Panc1 (cell line): ENCODE measurements around the gene KLF2. TPM values are rescaled to one million over a fixed set of nuclear protein-coding genes. Genes with fewer than 3 reads are reported as not detected.
A peak's percentile ranks its signal among the peaks of the same experiment; 100 is the strongest.

Experiments
- ATAC-seq: fragments of 200-7000 bp; cut with Tn5 transposase; 2 replicates; pipeline ENCODE4 v1.9.1; 2020; ENCODE audit warnings: mild to moderate bottlenecking, moderate library complexity
- BruUV-seq: library from RNA; stranded (reverse); fragments of 400-500 nt; replicated peaks from 2 replicates; lab custom pipeline; 2021; lab: Mats Ljungman, UMichigan
- CTCF ChIA-PET: fragments of 300-600 bp; sonication (Branson Sonifier 250); formaldehyde crosslinking; loops from one replicate; lab custom pipeline; 2022; ENCODE audit warnings: antibody characterized with exemption; lab: Charles Lee
- POLR2A ChIA-PET: fragments of 300-600 bp; sonication (Branson Sonifier 250); formaldehyde crosslinking; loops from one replicate; lab custom pipeline; 2022; ENCODE audit warnings: antibody characterized with exemption; lab: Charles Lee
- DNase-seq: peaks from one replicate; pipeline ENCODE4 v3.0.0-alpha.2; 2010; ENCODE audit warnings: low read depth, low spot score
- H3K27ac ChIP-seq: 2 replicates; pipeline ENCODE4 v1.5.1; 2011; ENCODE audit warnings: mild to moderate bottlenecking, low read length, inconsistent platforms
- H3K27me3 ChIP-seq: fragments of 200-500 bp; sonication (Bioruptor generic); 2 replicates; pipeline ENCODE4 v1.6.0; 2014; ENCODE audit warnings: low read length, inconsistent platforms; ENCODE audit not compliant: control insufficient read depth, insufficient read depth
- H3K36me3 ChIP-seq: fragments of 200-500 bp; sonication (Bioruptor generic); 2 replicates; pipeline ENCODE4 v1.5.1; 2014; ENCODE audit warnings: inconsistent platforms, mild to moderate bottlenecking, low read length, moderate library complexity; ENCODE audit not compliant: control insufficient read depth, insufficient read depth
- H3K4me1 ChIP-seq: 2 replicates; pipeline ENCODE4 v1.5.1; 2011; ENCODE audit warnings: inconsistent platforms, mild to moderate bottlenecking, low read length, moderate library complexity; ENCODE audit not compliant: control insufficient read depth, insufficient read depth
- H3K4me3 ChIP-seq, 2 experiments: 2 replicates each; pipeline ENCODE4 v1.5.1; 2011 to 2012; ENCODE audit warnings: low read depth in 2 of 2, low read length in 2 of 2, mild to moderate bottlenecking in 2 of 2, inconsistent platforms in 1 of 2, moderate library complexity in 1 of 2
- H3K9me3 ChIP-seq: fragments of 200-500 bp; sonication (Bioruptor generic); 2 replicates; pipeline ENCODE4 v1.5.1; 2014; ENCODE audit warnings: low read depth, mild to moderate bottlenecking, inconsistent platforms, low read length, moderate library complexity; ENCODE audit not compliant: control insufficient read depth, insufficient read depth
- CTCF ChIP-seq: fragments of 450-650 bp; IDR thresholded peaks from 2 replicates; pipeline ENCODE4 v1.5.1; 2017; ENCODE audit warnings: mild to moderate bottlenecking
- POLR2AphosphoS5 ChIP-seq: IDR thresholded peaks from 2 replicates; pipeline ENCODE4 v1.6.1; 2012; ENCODE audit warnings: mild to moderate bottlenecking, low read depth, low read length, moderate library complexity
- REST ChIP-seq, 2 experiments: IDR thresholded peaks; 2 replicates each; pipeline ENCODE4 v1.6.1; 2011 to 2012; ENCODE audit warnings: low read depth in 2 of 2, control low read depth in 1 of 2, low read length in 1 of 2, mild to moderate bottlenecking in 1 of 2, moderate library complexity in 1 of 2; ENCODE audit not compliant: insufficient read depth in 1 of 2
- SIN3A ChIP-seq: IDR thresholded peaks from 2 replicates; pipeline ENCODE4 v1.6.1; 2012; ENCODE audit warnings: low read depth, mild to moderate bottlenecking, low read length, moderate library complexity, borderline replicate concordance; ENCODE audit not compliant: insufficient read depth
- TCF7L2 ChIP-seq: IDR thresholded peaks from 2 replicates; pipeline ENCODE4 v1.6.1; 2011; ENCODE audit warnings: mild to moderate bottlenecking, low read depth, low read length, inconsistent platforms
- in situ Hi-C: cut with HindIII; loops from 2 replicates; pipeline ENCODE4 v1.10.0; 2016; ENCODE audit warnings: low sequenced_read_pairs, low pct_unique_long_range_greater_than_20kb
- intact Hi-C: fragments of 100-400 bp; cut with micrococcal nuclease; formaldehyde crosslinking; loops from one replicate; pipeline ENCODE4 v1.10.0; 2022; ENCODE audit not compliant: unreplicated experiment
- total RNA-seq: library from RNA; stranded (reverse); gene quantifications from one replicate; pipeline ENCODE4 v1.2.1, GENCODE V29; 2021; ENCODE audit not compliant: unreplicated experiment

The KLF2 gene
- total RNA-seq, 1 experiment from 2014 or later: 3.5 TPM

- POLR2A ChIA-PET: no interaction called here
- Histone ChIP-seq H3K36me3 (no peaks in the 10 kb centered on the region), H3K27me3 (no peaks in the 10 kb centered on the region), H3K4me1 (no peaks in the 10 kb centered on the region), H3K9me3 (no peaks in the 10 kb centered on the region), H3K27ac (no peak overlapping the region), H3K4me3 (no peak overlapping the region)
- in situ Hi-C loops: no loop called here
- DNase-seq (no peak), ATAC-seq (no peak)
- intact Hi-C loops: no loop called here
- no TSS peak for BruUV-seq
- CTCF ChIA-PET: no interaction called here
- TF ChIP-seq CTCF (no peak), SIN3A (no peak), POLR2AphosphoS5 (no peak), REST (IDR thresholded peaks at IDR 0.05; ENCODE audit: insufficient read depth in 1 of 2, low read depth in 2 of 2, low read length in 1 of 2) (no peak), TCF7L2 (no peak)
Observed at GRCh38 chr19:16349551-16350152, 25.0 kb downstream of the KLF2 start.

- ChIA-PET POLR2A (no interaction called here), CTCF (no interaction called here)
- ATAC-seq (0 out of 2 replicates have a peak, but pooled peaks have one; percentile 56), DNase-seq (no peak)
- no peak overlapping the region; the same call in 1 of the 2 replicates for H3K27ac ChIP-seq
- H3K27me3 ChIP-seq: no peaks in the 10 kb centered on the region
- no peaks in the 10 kb centered on the region for H3K9me3 ChIP-seq
- intact Hi-C loops (no loop called here), in situ Hi-C loops (no loop called here)
- no peak for TF ChIP-seq CTCF
- TF ChIP-seq TCF7L2: no peak
- TF ChIP-seq POLR2AphosphoS5: no peak
- TF ChIP-seq REST (IDR thresholded peaks at IDR 0.05; ENCODE audit: insufficient read depth in 1 of 2, low read depth in 2 of 2, low read length in 1 of 2): no peak
- TF ChIP-seq SIN3A: no peak
- H3K4me1 ChIP-seq: no peaks in the 10 kb centered on the region
- no peak overlapping the region for H3K4me3 ChIP-seq
- no TSS peak for BruUV-seq
- H3K36me3 ChIP-seq: no peaks in the 10 kb centered on the region
Observed at GRCh38 chr19:16351133-16351809, 26.6 kb downstream of the KLF2 start.
